Ascending aorta (tissue), 2 donors: Measurements from ENCODE around the gene HDAC7. TPM values are rescaled to one million over a fixed set of nuclear protein-coding genes. Genes with fewer than 3 reads are reported as not detected.

Experiments used
- DNase-seq, 2 donors: peaks; one replicate each; pipeline ENCODE4 v3.0.0-alpha.2; 2019; ENCODE audit warnings: low spot score in 2 of 2
- H3K27ac ChIP-seq, 2 donors: fragments of 200-600 bp; sonication (generic); one replicate each; pipeline ENCODE4 v1.5.1; 2016 to 2017; ENCODE audit warnings: mild to moderate bottlenecking in 1 of 2
- H3K27me3 ChIP-seq: fragments of 200-600 bp; sonication (generic); one replicate; pipeline ENCODE4 v1.5.1; 2017
- H3K36me3 ChIP-seq, 2 donors: fragments of 200-600 bp; sonication (generic); one replicate each; pipeline ENCODE4 v1.5.1; 2016
- H3K4me1 ChIP-seq, 2 donors: fragments of 200-600 bp; sonication (generic); one replicate each; pipeline ENCODE4 v1.5.1; 2016 to 2017; ENCODE audit warnings: mild to moderate bottlenecking in 1 of 2
- H3K4me3 ChIP-seq, 2 donors: fragments of 200-600 bp; sonication (generic); one replicate each; pipeline ENCODE4 v1.5.1; 2016 to 2017; ENCODE audit warnings: mild to moderate bottlenecking in 1 of 2
- H3K9me3 ChIP-seq, 2 donors: fragments of 200-600 bp; sonication (generic); one replicate each; pipeline ENCODE4 v1.5.1; 2016
- intact Hi-C: fragments of 100-400 bp; cut with DNase I; formaldehyde crosslinking; loops from one replicate; pipeline ENCODE4 v1.15.1; 2023
- total RNA-seq: library from RNA; depleted of rRNA; stranded (reverse); fragments of >200 nt; gene quantifications from one replicate; pipeline ENCODE4 v1.1.0, GENCODE V29; 2016
- TF ChIP-seq, protein P1 (sequence below), 3 experiments: fragments of 200-600 bp in 2 of 3; fragments of 450-650 bp in 1 of 3; sonication (generic) in 2 of 3; IDR thresholded peaks; one replicate each; pipeline ENCODE4 v1.5.1; 2016 to 2019; ENCODE audit warnings: antibody characterized with exemption in 3 of 3, mild to moderate bottlenecking in 1 of 3, moderate library complexity in 1 of 3

Gene HDAC7
- total RNA-seq, 1 donor from 2014 or later: 202 TPM

DNA sequence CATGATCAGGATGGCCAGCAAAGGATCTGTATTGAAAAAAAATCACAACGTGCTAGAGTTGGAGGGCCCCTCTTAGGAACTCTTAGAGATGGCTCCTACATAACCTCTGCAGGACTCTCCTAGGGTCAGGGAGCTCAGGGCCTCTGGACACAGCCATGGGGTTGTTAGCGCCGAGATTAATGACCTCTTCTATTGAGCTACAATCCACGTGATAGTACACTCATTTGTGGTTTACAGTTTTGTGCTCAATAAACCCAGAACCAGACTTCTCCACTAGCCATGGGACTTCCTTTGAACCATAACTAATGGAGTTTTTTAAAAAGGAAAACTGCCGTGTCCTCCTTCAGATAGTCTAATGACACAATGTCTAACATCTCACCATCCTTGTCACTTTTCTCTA is 29.6 kb upstream of the HDAC7 start:
- no peak overlapping the region for H3K27ac ChIP-seq
- no peak overlapping the region for H3K4me3 ChIP-seq
- DNase-seq: no peak
- H3K4me1 ChIP-seq: peaks cover 0 to 3% of the 10 kb centered on the region in 2 donors
- H3K9me3 ChIP-seq: no peaks in the 10 kb centered on the region
- peaks cover 4 to 8% of the 10 kb centered on the region in 2 donors for H3K36me3 ChIP-seq
- no peaks in the 10 kb centered on the region for H3K27me3 ChIP-seq
- intact Hi-C loops: no loop called here
- TF ChIP-seq, protein P1, sequence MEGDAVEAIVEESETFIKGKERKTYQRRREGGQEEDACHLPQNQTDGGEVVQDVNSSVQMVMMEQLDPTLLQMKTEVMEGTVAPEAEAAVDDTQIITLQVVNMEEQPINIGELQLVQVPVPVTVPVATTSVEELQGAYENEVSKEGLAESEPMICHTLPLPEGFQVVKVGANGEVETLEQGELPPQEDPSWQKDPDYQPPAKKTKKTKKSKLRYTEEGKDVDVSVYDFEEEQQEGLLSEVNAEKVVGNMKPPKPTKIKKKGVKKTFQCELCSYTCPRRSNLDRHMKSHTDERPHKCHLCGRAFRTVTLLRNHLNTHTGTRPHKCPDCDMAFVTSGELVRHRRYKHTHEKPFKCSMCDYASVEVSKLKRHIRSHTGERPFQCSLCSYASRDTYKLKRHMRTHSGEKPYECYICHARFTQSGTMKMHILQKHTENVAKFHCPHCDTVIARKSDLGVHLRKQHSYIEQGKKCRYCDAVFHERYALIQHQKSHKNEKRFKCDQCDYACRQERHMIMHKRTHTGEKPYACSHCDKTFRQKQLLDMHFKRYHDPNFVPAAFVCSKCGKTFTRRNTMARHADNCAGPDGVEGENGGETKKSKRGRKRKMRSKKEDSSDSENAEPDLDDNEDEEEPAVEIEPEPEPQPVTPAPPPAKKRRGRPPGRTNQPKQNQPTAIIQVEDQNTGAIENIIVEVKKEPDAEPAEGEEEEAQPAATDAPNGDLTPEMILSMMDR (IDR thresholded peaks at IDR 0.05): no peak

DNA sequence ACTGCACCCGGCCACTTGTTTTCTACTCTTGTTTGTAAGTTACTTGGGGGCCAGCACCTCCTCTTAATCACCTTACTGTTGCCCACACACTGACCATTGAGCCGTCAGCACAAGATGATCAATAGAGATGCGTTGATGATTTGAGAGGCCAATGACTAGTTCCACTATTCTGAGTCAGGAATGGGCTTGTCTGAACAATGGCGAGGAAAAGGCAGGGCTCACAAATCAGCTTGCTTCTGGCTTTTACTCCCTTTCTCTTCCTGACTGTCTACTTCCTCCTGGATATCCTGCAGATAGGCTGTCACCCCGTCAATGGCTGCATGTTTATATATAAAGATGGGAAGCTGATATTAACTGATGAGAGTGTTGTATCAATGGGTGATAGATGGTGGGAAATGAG is 29.1 kb upstream of the HDAC7 start:
- TF ChIP-seq, protein P1 (IDR thresholded peaks at IDR 0.05): no peak
- Histone ChIP-seq H3K9me3 (no peaks in the 10 kb centered on the region), H3K36me3 (peaks cover 4 to 8% of the 10 kb centered on the region in 2 donors), H3K4me1 (peaks cover 0 to 3% of the 10 kb centered on the region in 2 donors), H3K4me3 (no peak overlapping the region), H3K27me3 (no peaks in the 10 kb centered on the region), H3K27ac (no peak overlapping the region)
- intact Hi-C loops: no loop called here
- no peak for DNase-seq

DNA sequence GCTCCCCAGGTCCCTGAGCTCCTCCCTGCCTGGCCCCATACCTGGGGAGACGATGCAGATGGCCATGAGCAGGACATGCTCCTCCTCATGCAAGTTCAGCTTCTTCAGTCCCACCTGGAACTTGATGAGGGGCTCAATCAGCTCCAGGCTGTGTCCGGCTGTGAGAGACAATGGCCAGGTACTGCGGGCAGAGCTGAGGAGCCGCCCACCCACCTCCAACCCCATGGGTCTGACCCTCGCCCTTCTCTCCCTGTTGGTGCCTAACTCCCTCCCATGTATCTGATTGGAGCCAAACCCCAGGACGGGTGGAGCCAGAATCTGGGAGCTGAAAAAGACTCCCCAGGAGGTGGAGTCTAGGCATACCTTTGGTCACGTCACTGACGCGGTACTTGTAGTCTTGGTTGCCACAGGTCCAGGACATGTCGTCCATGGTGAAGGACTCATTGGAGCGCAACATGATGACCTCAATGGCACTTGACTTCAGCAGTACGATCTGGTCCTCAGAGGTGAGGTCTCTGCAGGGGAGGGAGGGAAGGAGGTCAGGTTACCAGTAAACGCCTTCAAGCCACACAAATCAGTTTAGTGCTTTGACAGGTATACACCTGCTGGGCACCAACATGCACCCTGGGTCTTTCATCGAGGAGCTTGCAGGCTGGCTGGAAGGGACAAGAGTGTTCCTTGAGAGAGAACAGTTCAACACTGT is 26.7 kb upstream of the HDAC7 start:
- H3K9me3 ChIP-seq: no peaks in the 10 kb centered on the region
- H3K36me3 ChIP-seq: peaks cover 4 to 8% of the 10 kb centered on the region in 2 donors
- no peak overlapping the region for H3K4me3 ChIP-seq
- H3K27me3 ChIP-seq: no peaks in the 10 kb centered on the region
- TF ChIP-seq, protein P1 (IDR thresholded peaks at IDR 0.05): no peak
- no peak for DNase-seq
- no peaks in the 10 kb centered on the region for H3K4me1 ChIP-seq
- H3K27ac ChIP-seq: no peak overlapping the region
- intact Hi-C loops: no loop called here

DNA sequence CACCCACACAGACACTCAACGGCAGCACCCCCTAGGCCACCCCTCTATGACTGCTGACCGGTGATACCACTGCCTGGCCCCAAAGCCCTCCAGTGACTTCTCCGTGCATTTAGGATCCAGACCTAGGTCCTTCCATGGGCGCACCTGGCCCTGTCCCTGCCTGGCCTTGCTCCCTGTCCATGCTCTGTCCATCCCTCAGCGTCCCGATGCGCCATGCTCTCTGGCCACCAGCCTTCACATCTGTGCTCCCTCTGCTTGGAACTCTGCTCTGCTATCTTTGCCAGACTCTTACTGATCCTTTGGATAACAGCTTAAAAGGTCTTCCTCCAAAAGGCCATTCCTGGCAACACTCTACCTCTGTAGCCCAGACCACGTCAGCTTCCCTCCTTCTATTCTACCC is 25.4 kb upstream of the HDAC7 start:
- Histone ChIP-seq H3K27me3 (no peaks in the 10 kb centered on the region), H3K36me3 (peaks cover 4 to 8% of the 10 kb centered on the region in 2 donors), H3K27ac (no peak overlapping the region), H3K4me3 (no peak overlapping the region), H3K9me3 (no peaks in the 10 kb centered on the region), H3K4me1 (no peaks in the 10 kb centered on the region)
- intact Hi-C loops: no loop called here
- DNase-seq: no peak
- TF ChIP-seq, protein P1 (IDR thresholded peaks at IDR 0.05): no peak

DNA sequence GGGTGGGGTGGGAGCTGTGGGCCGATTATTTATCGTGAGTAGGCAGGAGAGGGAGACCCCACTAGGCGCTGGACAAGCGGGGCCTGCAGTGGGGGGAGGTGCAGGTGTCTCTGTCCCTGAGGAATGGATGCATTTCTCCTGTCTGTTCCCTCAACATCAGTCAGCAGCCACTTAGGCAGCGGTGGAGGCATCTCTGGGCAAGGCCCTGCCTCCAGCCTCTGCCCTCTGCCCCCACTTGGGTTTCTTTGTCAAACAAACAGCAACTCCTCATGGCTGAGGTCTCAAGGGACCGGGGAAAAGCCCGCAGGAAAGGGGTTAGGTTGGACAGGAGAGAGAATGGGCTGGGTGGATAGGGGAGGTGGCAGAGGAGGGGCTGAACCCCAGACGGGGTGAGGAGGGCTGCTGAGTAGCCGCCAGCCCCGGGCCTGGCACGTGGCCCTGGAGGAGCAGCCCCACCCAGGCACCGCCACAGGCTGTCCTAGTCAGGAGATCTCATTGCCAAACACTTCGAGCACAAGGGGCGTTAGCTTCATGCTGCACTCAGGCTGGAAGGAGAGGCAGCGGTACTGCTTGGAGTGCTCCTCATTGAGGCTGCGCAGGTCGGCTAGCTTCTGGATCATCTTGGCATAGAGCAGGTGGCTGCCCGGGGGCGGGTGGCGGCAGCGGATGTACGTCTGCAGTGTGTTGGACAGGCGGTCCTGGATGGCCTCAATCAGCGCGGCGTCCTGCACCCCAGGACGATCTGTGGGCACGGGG is 24.7 kb upstream of the HDAC7 start:
- no peak overlapping the region for H3K4me3 ChIP-seq
- DNase-seq: no peak
- H3K4me1 ChIP-seq: no peaks in the 10 kb centered on the region
- peaks cover 4 to 8% of the 10 kb centered on the region in 2 donors for H3K36me3 ChIP-seq
- TF ChIP-seq, protein P1 (IDR thresholded peaks at IDR 0.05): no peak
- H3K9me3 ChIP-seq: no peaks in the 10 kb centered on the region
- no peaks in the 10 kb centered on the region for H3K27me3 ChIP-seq
- H3K27ac ChIP-seq: no peak overlapping the region
- intact Hi-C loops: no loop called here
